RCC 7860 (cell line): ENCODE data around the gene TPSG1.
"Not testable (repeated sequence)": the region's sequence is repeated elsewhere in the genome, so short reads cannot be mapped to it uniquely, and the experiment has no call there.

Source experiments
- DNase-seq: peaks from one replicate; pipeline ENCODE4 v3.0.0-alpha.2; 2015; ENCODE audit warnings: low spot score
- FAIRE-seq: peaks from 2 replicates; lab custom pipeline; 2012; peaks lifted over from hg19 to GRCh38; lab: Jason Lieb, UNC

Gene TPSG1

DNA sequence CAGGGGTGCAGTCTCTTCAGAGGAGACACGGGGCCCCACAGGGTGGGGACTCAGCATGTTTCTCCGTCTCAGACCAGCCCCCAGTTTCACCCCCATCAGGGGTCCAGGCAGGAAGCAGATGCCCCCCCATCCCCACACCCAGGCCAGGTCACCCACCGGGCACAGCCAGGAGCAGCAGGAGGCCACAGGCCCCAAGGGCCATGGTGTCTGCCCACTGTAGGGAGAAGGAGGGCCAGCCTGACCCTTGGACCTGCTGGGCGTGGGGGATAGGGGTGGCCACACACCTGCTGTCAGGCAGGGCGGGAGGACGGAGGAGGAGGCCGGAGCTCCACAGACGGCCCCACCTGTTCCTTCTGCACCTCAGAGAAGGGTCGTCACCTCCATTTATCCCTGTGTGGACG lies at the start of gene TPSG1:
TPSG1 (minus strand) TSS at position 218 of the 401 bp plus-strand sequence; CDS start at position 202, 16 bp downstream.
- no peak for FAIRE-seq
- DNase-seq: no peak

DNA sequence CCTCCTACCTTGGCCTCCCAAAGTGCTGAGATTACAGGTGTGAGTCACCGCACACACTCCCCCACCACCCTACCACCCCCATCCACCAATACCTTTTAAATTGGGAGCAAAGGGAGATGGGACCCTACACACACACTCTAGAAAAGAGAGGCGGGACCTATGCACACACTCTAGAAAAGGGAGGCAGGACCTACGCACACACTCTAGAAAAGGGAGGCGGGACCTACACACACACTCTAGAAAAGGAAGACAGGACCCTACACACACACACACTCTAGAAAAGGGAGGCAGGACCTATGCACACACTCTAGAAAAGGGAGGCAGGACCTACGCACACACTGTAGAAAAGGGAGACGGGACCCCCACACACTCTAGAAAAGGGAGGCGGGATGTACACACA lies 49.7 kb upstream of the TPSG1 start:
- FAIRE-seq (no peak), DNase-seq (no peak)

GRCh38 chr16:1273816-1274215 lies 48.7 kb upstream of the TPSG1 start:
- no peak for DNase-seq
- FAIRE-seq: no peak

GRCh38 chr16:1272453-1273198 lies 47.6 kb upstream of the TPSG1 start:
- FAIRE-seq (no peak), DNase-seq (no peak)

DNA sequence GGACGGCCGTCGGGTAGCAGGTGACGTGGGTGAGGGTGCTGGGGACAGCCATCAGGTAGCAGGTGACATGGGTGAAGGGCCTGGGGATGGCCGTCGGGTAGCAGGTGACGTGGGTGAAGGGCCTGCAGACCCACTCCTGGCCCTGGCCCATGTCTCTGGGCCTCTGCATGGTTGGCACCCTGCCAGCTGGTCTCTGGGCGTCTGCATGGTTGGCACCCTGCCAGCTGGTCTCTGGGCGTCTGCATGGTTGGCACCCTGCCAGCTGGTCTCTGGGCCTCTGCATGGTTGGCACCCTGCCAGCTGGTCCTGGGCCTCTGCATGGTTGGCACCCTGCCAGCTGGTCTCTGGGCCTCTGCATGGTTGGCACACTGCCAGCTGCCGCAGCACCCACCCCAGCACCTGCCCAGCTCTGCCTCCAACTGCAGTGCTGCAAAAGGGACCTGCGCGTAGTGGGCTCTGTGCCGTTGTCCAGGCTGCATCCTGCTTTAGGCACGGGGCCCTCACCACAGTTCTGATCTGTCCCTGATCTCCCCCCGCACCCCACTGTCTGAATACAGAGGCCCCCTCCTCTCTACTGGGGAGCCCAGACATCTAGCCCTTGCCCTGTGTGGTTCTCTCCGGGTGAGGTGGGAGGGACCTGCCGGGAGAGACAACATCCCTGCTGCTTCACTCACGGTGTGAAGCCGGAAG lies 46.8 kb upstream of the TPSG1 start:
- FAIRE-seq, DNase-seq: not testable (repeated sequence)

DNA sequence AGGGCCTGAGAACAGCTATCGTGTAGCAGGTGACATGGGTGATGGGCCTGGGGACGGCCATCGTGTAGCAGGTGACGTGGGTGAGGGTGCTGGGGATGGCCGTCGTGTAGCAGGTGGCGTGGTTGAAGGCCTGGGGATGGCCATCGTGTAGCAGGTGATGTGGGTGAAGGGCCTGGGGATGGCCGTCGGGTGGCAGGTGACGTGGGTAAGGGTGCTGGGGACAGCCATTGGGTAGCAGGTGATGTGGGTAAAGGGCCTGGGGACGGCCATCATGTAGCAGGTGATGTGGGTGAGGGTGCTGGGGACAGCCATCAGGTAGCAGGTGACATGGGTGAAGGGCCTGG lies 46.3 kb upstream of the TPSG1 start:
- DNase-seq (no peak), FAIRE-seq (no peak)

- not testable (repeated sequence) for DNase-seq, FAIRE-seq
Observed at GRCh38 chr16:1269418-1269817, 44.4 kb upstream of the TPSG1 start.

DNA sequence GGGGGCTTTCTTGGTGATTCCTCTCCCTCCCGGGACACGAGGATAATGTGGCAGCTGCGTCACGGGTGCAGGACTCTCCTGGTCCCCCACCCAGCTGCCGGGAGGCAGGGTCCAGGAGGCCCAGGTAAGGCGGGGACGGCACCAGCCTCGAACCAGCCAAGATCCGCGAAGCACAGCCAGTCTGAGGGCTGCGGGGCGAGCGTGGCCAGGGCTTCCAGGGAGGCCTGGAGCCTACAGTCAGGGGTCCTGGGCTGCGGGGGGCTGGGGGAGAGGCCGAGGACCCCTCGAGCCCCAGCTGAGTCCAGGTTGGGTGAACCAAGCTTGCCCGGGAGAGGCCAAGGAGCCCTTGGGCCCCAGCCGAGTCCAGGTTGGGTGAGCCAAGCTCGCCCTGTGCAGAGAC lies 40.8 kb upstream of the TPSG1 start:
- no peak for FAIRE-seq

GRCh38 chr16:1265090-1265630 lies 40.1 kb upstream of the TPSG1 start:
- DNase-seq (no peak), FAIRE-seq (no peak)

More for the DNA sequence above, 40.8 kb upstream of the TPSG1 start:
- DNase-seq: no peak

- no peak for FAIRE-seq
- DNase-seq: no peak
Observed at GRCh38 chr16:1264345-1265089, 39.4 kb upstream of the TPSG1 start.

GRCh38 chr16:1263591-1264344 lies 38.7 kb upstream of the TPSG1 start:
- DNase-seq (no peak), FAIRE-seq (no peak)

GRCh38 chr16:1262846-1263221 lies 37.8 kb upstream of the TPSG1 start:
- FAIRE-seq: no peak
- no peak for DNase-seq

DNA sequence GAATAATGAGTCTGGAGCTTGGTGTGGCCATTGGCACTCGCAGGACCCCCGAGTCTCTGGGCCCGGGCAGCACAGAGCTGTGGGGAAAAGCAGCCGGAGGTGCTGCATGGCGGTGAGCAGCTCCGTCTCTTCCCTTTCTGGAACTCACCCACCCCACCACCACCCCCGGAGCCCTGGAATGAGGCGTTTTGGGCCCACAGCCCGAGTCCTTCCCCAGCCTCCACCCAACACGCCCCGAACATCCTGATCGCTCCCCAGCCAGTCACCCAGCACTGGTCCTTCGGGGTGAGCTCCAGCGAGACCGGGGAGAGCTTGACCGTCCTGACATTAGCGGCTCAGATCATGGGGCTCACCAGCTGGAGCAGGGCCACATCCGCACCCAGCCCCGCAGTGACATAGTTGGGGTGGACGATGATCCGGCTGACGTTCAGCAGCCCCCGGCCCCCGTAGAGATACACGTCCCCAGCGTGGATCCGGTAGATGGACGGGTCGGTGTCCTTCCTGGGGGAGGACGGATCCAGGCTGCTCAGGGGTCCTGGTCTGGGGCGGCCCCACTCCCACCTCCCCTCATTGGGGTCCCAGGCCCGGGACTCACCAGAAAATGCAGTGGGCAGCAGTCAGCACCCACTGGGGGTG lies 37.3 kb upstream of the TPSG1 start:
- DNase-seq: no peak

GRCh38 chr16:1261131-1261892 lies 36.2 kb upstream of the TPSG1 start:
- FAIRE-seq (no peak), DNase-seq (no peak)

More for the DNA sequence above, 37.3 kb upstream of the TPSG1 start:
- no peak for FAIRE-seq

DNA sequence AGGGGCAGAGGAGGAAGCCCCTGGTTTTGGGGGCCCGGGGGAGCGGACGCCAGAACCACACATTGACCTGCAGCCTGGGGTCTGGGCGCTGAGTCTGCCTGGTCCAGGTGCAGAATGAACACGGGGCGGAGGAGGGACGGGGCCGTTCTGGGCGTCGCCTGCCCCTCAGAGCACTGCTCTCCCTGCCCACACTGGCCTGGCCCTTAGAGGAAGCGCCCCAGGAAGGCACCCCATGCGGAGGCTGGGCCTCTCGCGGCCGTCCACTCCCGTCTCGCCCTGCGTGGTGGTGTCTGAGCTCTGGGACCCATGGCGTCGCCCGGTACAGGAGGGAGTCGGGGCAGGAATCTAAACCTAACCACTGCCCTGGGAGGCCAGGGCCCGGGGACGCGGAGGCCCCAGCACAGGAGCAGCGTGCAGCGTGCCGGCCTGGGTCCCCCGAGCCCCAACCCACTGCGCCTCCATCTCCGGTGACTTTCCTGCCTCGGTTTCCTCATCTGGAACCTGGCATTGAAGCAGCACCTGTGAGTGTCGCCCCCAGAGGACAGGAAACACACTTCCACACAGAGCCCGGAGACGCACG lies 35.1 kb upstream of the TPSG1 start:
- DNase-seq: no peak
- FAIRE-seq: no peak

DNA sequence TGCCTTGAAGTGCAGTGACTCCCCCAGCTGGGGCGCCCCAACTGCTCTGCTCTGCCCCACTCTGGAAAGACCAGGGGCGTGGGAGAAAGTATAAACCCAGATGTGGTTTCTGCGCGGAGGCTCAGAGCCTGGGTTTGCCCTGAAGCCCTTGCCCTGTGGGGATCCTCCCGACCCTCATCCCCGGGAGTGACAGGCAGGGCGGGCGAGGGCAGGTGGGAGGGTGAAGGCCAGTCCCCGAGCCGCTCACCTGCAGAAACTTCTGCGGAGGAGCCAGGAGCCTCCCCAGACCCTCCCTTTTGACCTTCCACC lies 34.6 kb upstream of the TPSG1 start:
- FAIRE-seq: no peak
- no peak for DNase-seq

GRCh38 chr16:1258906-1259759 lies 34.1 kb upstream of the TPSG1 start:
- no peak for DNase-seq
- FAIRE-seq: no peak

- FAIRE-seq (no peak), DNase-seq (no peak)
Observed at GRCh38 chr16:1258225-1258600, 33.1 kb upstream of the TPSG1 start.
